Measurements from ENCODE around the gene MAML3. TPM values are rescaled to one million over a fixed set of nuclear protein-coding genes. Genes with fewer than 3 reads are reported as not detected.
A peak's percentile ranks its signal among the peaks of the same experiment; 100 is the strongest.

Gene MAML3
- total RNA-seq, 1 donor, result 0.72 TPM

DNA sequence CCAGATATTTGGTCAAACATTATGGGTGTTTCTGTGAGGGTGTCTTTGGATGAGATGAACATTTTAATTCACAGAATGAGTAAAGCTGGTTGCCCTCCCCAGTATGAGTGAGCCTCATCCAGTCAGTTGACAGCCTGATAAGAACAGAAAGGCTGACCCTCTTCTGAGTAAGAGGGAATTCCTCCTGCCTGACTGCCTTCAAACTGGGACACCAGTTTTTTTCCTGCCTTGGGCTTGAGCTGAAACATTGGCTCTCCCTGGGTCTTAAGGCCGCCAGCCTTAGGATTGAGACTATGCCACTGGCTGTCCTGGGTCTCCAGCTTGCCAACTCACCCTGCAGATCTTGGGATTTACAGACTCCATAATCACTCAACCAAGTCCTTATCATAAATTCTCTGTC, 14.5 kb upstream of the MAML3 start:
- Histone ChIP-seq H3K36me3 (ENCODE audit: insufficient read depth, low read length) (no peaks in the 10 kb centered on the region), H3K9me3 (ENCODE audit: low read depth, low read length) (no peaks in the 10 kb centered on the region), H3K27me3 (ENCODE audit: insufficient read depth, low read length) (no peaks in the 10 kb centered on the region), H4K20me1 (ENCODE audit: insufficient read depth, low read length) (no peaks in the 10 kb centered on the region), H2AFZ (ENCODE audit: low read length) (no peak overlapping the region), H3K27ac (ENCODE audit: low read depth, low read length) (no peak overlapping the region), H3K4me2 (ENCODE audit: insufficient read depth, low read length) (no peak overlapping the region), H3K4me3 (ENCODE audit: insufficient read depth, low read length) (no peak overlapping the region), H3K79me2 (ENCODE audit: insufficient read depth, low read length) (no peaks in the 10 kb centered on the region), H3K4me1 (ENCODE audit: insufficient read depth, low read length) (peaks cover 4% of the 10 kb centered on the region)
- DNase-seq (ENCODE audit: insufficient read length, low spot score, missing footprints), result peak; percentile 51
- TF ChIP-seq, protein P1, sequence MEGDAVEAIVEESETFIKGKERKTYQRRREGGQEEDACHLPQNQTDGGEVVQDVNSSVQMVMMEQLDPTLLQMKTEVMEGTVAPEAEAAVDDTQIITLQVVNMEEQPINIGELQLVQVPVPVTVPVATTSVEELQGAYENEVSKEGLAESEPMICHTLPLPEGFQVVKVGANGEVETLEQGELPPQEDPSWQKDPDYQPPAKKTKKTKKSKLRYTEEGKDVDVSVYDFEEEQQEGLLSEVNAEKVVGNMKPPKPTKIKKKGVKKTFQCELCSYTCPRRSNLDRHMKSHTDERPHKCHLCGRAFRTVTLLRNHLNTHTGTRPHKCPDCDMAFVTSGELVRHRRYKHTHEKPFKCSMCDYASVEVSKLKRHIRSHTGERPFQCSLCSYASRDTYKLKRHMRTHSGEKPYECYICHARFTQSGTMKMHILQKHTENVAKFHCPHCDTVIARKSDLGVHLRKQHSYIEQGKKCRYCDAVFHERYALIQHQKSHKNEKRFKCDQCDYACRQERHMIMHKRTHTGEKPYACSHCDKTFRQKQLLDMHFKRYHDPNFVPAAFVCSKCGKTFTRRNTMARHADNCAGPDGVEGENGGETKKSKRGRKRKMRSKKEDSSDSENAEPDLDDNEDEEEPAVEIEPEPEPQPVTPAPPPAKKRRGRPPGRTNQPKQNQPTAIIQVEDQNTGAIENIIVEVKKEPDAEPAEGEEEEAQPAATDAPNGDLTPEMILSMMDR (IDR thresholded peaks at IDR 0.05; ENCODE audit: extremely low read depth, low read depth, low read length), result no peak

DNA sequence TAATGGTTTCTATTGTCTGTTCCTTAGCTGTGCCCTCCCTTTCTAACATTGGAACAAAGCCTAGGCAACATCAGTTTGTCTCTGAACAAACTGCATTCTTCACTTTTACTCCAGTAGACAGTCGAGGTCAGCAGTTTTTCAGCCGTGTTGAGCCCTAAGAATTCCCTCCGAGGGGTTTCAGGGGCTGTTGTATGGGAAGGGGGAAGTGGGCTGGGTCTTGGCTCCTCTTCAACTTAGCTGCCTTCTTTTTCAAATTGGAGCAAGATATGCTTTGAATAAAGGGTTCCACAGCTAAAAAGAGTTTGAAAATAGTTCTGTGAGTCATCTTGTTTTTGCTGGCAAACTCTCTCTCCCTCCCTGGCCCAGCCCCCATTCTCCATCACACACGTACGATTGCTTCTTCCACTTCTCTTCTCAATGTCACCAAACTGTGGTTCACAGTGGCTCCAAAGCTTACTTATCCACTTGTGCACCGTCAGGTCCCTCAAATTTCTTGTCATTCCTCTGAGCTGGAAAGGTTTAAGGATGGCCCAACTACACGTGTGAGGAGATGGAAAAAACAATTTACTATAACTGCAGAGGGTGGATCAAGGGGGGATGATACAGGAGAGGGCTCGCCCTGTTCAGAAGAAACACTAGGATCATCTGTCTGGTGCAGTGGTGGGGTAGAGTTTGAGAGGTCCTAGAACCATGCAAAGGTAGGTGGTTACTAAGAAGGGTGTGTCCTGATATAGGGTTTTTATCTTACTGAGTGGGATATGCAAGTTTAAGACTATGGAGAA, 9.2 kb upstream of the MAML3 start:
- peaks cover 14% of the 10 kb centered on the region for H3K4me1 ChIP-seq (ENCODE audit: insufficient read depth, low read length)
- no peaks in the 10 kb centered on the region for H3K36me3 ChIP-seq (ENCODE audit: insufficient read depth, low read length)
- H3K4me2 ChIP-seq (ENCODE audit: insufficient read depth, low read length), result peak overlapping the region; percentile 79
- peak overlapping the region; percentile 23 for H3K27ac ChIP-seq (ENCODE audit: low read depth, low read length)
- TF ChIP-seq, protein P1 (IDR thresholded peaks at IDR 0.05; ENCODE audit: extremely low read depth, low read depth, low read length), result no peak
- peak overlapping the region; percentile 66 for H2AFZ ChIP-seq (ENCODE audit: low read length)
- no peaks in the 10 kb centered on the region for H3K9me3 ChIP-seq (ENCODE audit: low read depth, low read length)
- no peaks in the 10 kb centered on the region for H3K27me3 ChIP-seq (ENCODE audit: insufficient read depth, low read length)
- peak overlapping the region; percentile 38 for H3K4me3 ChIP-seq (ENCODE audit: insufficient read depth, low read length)
- no peaks in the 10 kb centered on the region for H4K20me1 ChIP-seq (ENCODE audit: insufficient read depth, low read length)
- peak; percentile 78 for DNase-seq (ENCODE audit: insufficient read length, low spot score, missing footprints)
- no peaks in the 10 kb centered on the region for H3K79me2 ChIP-seq (ENCODE audit: insufficient read depth, low read length)

DNA sequence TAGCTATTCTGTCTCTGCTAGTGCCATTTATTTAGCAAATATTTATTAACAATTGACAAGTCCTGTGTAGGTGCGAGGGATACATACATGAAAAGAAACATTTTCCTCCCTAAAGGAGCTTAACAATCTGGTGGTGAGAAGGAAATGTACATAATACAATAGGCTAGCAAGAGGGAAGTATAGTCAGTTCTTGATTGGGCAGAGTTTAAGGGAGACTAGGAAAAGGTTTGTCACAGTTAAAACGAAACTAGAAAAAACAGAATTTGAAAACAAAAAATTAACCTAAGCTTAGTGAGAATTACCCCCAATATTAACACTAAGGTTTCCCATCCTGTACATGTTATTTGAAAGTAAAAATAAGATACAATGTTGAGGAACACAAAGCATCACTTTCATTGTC, 8.6 kb upstream of the MAML3 start:
- Histone ChIP-seq H3K79me2 (ENCODE audit: insufficient read depth, low read length) (no peaks in the 10 kb centered on the region), H3K27ac (ENCODE audit: low read depth, low read length) (peak overlapping the region; percentile 23), H2AFZ (ENCODE audit: low read length) (peak overlapping the region; percentile 66), H4K20me1 (ENCODE audit: insufficient read depth, low read length) (no peaks in the 10 kb centered on the region), H3K36me3 (ENCODE audit: insufficient read depth, low read length) (no peaks in the 10 kb centered on the region), H3K4me3 (ENCODE audit: insufficient read depth, low read length) (peak overlapping the region; percentile 38), H3K4me1 (ENCODE audit: insufficient read depth, low read length) (peaks cover 14% of the 10 kb centered on the region), H3K4me2 (ENCODE audit: insufficient read depth, low read length) (peak overlapping the region; percentile 79), H3K9me3 (ENCODE audit: low read depth, low read length) (no peaks in the 10 kb centered on the region), H3K27me3 (ENCODE audit: insufficient read depth, low read length) (no peaks in the 10 kb centered on the region)
- TF ChIP-seq, protein P1 (IDR thresholded peaks at IDR 0.05; ENCODE audit: extremely low read depth, low read depth, low read length), result no peak
- no peak for DNase-seq (ENCODE audit: insufficient read length, low spot score, missing footprints)

DNA sequence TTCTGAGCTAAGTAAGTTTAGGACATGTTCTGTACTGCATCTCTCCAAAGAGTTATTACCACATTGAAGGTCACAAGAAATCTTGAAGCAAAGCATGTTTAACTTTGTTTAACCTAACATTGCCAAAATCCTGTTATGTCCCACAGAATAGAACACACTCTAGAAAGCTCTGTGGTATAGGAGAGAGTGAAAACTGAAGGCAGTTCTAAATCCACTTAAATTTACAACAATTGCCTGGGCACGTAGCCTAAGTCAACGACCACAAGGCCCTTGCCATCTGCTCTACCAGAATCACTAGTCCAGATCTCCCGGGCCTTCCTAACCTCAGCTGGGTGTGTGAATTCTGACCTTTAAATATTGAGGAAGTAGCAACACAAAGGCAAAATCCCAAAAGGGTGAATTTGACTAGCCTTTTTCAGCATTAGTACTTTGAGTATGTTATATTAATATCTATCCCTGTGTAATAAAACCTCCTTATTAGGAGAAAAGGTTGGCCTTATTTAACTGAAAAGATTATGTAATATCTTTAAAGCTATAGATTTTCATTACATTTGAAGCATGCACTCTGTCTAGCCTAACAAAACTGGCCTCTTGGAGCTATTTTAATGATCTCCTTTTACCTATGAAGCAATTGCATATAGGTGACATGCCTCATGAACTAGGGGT, 4.5 kb upstream of the MAML3 start:
- H4K20me1 ChIP-seq (ENCODE audit: insufficient read depth, low read length), result no peaks in the 10 kb centered on the region
- no peaks in the 10 kb centered on the region for H3K27me3 ChIP-seq (ENCODE audit: insufficient read depth, low read length)
- H2AFZ ChIP-seq (ENCODE audit: low read length), result peak overlapping the region; percentile 7
- TF ChIP-seq, protein P1 (IDR thresholded peaks at IDR 0.05; ENCODE audit: extremely low read depth, low read depth, low read length), result no peak
- H3K36me3 ChIP-seq (ENCODE audit: insufficient read depth, low read length), result no peaks in the 10 kb centered on the region
- H3K79me2 ChIP-seq (ENCODE audit: insufficient read depth, low read length), result no peaks in the 10 kb centered on the region
- no peaks in the 10 kb centered on the region for H3K9me3 ChIP-seq (ENCODE audit: low read depth, low read length)
- peaks cover 10% of the 10 kb centered on the region for H3K4me1 ChIP-seq (ENCODE audit: insufficient read depth, low read length)
- no peak overlapping the region for H3K4me2 ChIP-seq (ENCODE audit: insufficient read depth, low read length)
- H3K4me3 ChIP-seq (ENCODE audit: insufficient read depth, low read length), result no peak overlapping the region
- no peak overlapping the region for H3K27ac ChIP-seq (ENCODE audit: low read depth, low read length)
- DNase-seq (ENCODE audit: insufficient read length, low spot score, missing footprints), result no peak

Measured in osteoblast (primary cell).